ENCODE results near the gene NBEA.
A peak's percentile ranks its signal among the peaks of the same experiment; 100 is the strongest.

Gene NBEA

DNA sequence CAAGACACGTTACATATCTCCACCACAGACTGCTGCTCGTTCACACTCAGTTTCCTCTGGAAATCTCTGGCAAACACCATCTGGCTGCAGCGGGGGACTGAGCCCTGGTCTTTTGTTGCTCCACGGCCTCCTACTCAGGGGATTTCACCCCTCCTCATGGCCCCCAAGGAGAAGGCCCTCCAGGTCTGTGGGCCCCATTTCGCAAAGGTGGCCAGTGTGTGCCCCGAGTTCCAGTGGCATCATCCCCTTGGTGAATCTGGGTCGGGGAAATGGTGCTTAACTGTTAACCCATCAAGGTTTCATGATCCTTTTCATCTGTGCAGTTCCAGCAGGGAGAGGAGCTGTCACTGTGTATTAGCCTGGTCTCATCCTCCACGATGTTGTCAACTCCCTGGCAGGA lies 769.8 kb downstream of the NBEA start:
- TF ChIP-seq, protein P1, sequence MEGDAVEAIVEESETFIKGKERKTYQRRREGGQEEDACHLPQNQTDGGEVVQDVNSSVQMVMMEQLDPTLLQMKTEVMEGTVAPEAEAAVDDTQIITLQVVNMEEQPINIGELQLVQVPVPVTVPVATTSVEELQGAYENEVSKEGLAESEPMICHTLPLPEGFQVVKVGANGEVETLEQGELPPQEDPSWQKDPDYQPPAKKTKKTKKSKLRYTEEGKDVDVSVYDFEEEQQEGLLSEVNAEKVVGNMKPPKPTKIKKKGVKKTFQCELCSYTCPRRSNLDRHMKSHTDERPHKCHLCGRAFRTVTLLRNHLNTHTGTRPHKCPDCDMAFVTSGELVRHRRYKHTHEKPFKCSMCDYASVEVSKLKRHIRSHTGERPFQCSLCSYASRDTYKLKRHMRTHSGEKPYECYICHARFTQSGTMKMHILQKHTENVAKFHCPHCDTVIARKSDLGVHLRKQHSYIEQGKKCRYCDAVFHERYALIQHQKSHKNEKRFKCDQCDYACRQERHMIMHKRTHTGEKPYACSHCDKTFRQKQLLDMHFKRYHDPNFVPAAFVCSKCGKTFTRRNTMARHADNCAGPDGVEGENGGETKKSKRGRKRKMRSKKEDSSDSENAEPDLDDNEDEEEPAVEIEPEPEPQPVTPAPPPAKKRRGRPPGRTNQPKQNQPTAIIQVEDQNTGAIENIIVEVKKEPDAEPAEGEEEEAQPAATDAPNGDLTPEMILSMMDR (conservative IDR thresholded peaks at IDR 0.05; ENCODE audit: low read length): no peak
- DNase-seq (ENCODE audit: low read depth): no peak
- no peak overlapping the region for H3K4me3 ChIP-seq (ENCODE audit: low read length)

- peak; percentile 95 for DNase-seq (ENCODE audit: low read depth)
- H3K4me3 ChIP-seq (ENCODE audit: low read length): no peak overlapping the region
- TF ChIP-seq, protein P1 (conservative IDR thresholded peaks at IDR 0.05; ENCODE audit: low read length): peak; percentile 14; the same call in 1 of the 2 replicates
Measured at GRCh38 chr13:35712907-35713761, 771.1 kb downstream of the NBEA start.

DNA sequence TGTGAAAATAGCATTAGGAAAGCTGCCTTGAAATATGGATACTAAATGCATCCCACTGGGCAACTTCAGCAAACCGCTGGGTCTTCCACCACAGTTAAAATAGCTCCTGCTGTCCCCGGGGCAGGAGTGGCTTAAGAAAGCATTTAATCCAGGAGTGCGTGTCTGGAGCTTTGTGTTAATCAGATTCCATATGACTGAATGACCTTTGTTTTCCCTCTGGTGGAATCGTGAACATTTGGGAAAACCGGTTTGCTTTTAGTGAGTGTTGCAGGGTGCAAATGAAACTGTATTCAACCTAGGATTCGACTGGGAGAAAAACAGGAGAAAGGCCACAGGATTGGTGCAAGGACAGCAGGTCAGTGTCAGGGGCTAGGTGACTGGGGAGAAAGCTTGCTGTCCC lies 772.1 kb downstream of the NBEA start:
- no peak for DNase-seq (ENCODE audit: low read depth)
- TF ChIP-seq, protein P1 (conservative IDR thresholded peaks at IDR 0.05; ENCODE audit: low read length): no peak

DNA sequence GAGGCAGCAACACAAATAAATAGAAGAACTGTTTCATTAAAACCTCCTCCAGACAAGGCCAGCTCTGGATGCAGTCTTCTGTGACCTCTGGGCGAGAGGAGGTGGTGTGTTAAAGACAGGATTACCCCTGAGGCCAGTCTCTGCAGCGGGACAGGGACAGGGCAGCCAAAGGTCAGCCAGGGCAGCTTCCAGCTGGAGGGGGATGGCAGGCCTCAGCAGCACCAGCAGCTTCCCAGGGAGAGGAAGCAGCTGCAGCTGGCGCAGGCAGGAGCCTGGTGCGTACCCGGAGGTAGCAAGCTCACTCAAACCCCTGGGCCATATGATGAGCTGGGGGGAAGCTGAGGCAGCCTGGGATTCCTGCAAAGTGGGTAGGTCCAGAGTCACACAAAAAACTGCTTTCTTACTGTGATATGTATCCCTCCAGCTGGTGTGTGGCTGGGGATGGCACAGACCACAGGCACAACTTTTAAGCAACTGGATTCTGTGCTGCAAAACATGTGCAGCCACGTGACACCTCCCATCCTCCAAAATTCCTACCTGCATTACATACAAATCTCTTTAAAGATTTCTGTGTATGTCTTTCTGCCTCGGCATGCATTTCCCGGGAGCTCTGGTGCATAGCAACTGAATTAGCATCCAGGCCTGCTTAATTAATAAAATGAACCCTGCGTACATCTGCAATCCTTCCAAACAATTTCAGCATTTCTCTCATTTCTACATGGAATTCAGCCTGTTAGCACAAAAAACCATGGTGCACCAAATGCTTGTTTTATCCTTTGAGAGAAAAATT lies 772.7 kb downstream of the NBEA start:
- no peak overlapping the region for H3K4me3 ChIP-seq (ENCODE audit: low read length)
- no peak for DNase-seq (ENCODE audit: low read depth)
- TF ChIP-seq, protein P1 (conservative IDR thresholded peaks at IDR 0.05; ENCODE audit: low read length): no peak

More for the DNA sequence above, 772.1 kb downstream of the NBEA start:
- H3K4me3 ChIP-seq (ENCODE audit: low read length): no peak overlapping the region

- TF ChIP-seq, protein P1 (conservative IDR thresholded peaks at IDR 0.05; ENCODE audit: low read length): no peak
- H3K4me3 ChIP-seq (ENCODE audit: low read length): no peak overlapping the region
- DNase-seq (ENCODE audit: low read depth): peak; percentile 91
Measured at GRCh38 chr13:35716186-35716585, 774.1 kb downstream of the NBEA start.

- DNase-seq (ENCODE audit: low read depth): no peak
- no peak overlapping the region for H3K4me3 ChIP-seq (ENCODE audit: low read length)
- TF ChIP-seq, protein P1 (conservative IDR thresholded peaks at IDR 0.05; ENCODE audit: low read length): no peak
Measured at GRCh38 chr13:35716729-35717128, 774.7 kb downstream of the NBEA start.
